ENCODE data around the gene SCARB1.
A peak's percentile ranks its signal among the peaks of the same experiment; 100 is the strongest.

- TF ChIP-seq CEBPB (IDR thresholded peaks at IDR 0.05): no peak; the same call in 1 of the 2 replicates
- no peak for TF ChIP-seq YY1 (IDR thresholded peaks at IDR 0.05; ENCODE audit: low read depth)
- TF ChIP-seq CREB1 (IDR thresholded peaks at IDR 0.05; ENCODE audit: low read depth): no peak
- TF ChIP-seq NFIC (IDR thresholded peaks at IDR 0.05): peak; percentile 95
- TF ChIP-seq USF1 (IDR thresholded peaks at IDR 0.05): no peak
- TF ChIP-seq RAD21 (IDR thresholded peaks at IDR 0.05; ENCODE audit: low read depth): peak; percentile 22; the same call in 1 of the 2 replicates
- TF ChIP-seq REST (IDR thresholded peaks at IDR 0.05; ENCODE audit: low read depth): no peak
- peak; percentile 88 for TF ChIP-seq FOXM1 (IDR thresholded peaks at IDR 0.05; ENCODE audit: borderline replicate concordance, low read depth)
- TF ChIP-seq MAX (IDR thresholded peaks at IDR 0.05): peak; percentile 49
- peak; percentile 97 for TF ChIP-seq TCF12 (IDR thresholded peaks at IDR 0.05; ENCODE audit: low read depth)
- TF ChIP-seq TEAD4 (IDR thresholded peaks at IDR 0.05): peak; percentile 87
- TF ChIP-seq EGR1 (IDR thresholded peaks at IDR 0.05): 0 out of 2 replicates have a peak, but pooled peaks have one; percentile 20
- no peak for TF ChIP-seq TAF1 (IDR thresholded peaks at IDR 0.05; ENCODE audit: low read depth)
- TF ChIP-seq EP300 (IDR thresholded peaks at IDR 0.05; ENCODE audit: borderline replicate concordance): peak; percentile 95
These were observed 133.2 kb downstream of the SCARB1 start for GRCh38 chr12:124730455-124730932.

All from Ishikawa (cell line).